ENCODE results near the gene SLC9A5. TPM values are rescaled to one million over a fixed set of nuclear protein-coding genes. Genes with fewer than 3 reads are reported as not detected.

SLC9A5 gene
- total and polyA plus RNA-seq, 10 donors, result 6.0 to 34.1 (median 18.2) TPM

- intact Hi-C loops (cut with DNase I; ENCODE audit: low total_unique reads), result no loop called here
- 84 to 87% (median 85%) methylated on average over 16 of the region's 16 CpGs for WGBS, 5 donors
- Histone ChIP-seq H3K4me1 (peaks cover 22 to 69% (median 44%) of the 10 kb centered on the region in 6 donors), H3K9me3 (no peaks in the 10 kb centered on the region), H3K27ac (peak overlapping the region in 5 of 8 donors; percentile 43 to 95 (median 52)), H3K27me3 (replicated peaks in 1 of 7) (no peaks in the 10 kb centered on the region), H3K36me3 (peaks cover 3 to 99% (median 73%) of the 10 kb centered on the region in 6 donors), H3K4me3 (no peak overlapping the region)
- DNase-seq, result peak; percentile 65
- TF ChIP-seq POLR2AphosphoS5 (IDR thresholded peaks at IDR 0.05), result peak in 1 of 3 donors; percentile 26
- TF ChIP-seq POLR2A (IDR thresholded peaks at IDR 0.05), result no peak
- TF ChIP-seq CTCF (IDR thresholded peaks at IDR 0.05 in 8 of 11, conservative IDR thresholded peaks at IDR 0.05 in 3 of 11), result no peak
Measured at GRCh38 chr16:67237396-67238277, 11.1 kb upstream of the SLC9A5 start.

GRCh38 chr16:67238278-67238575, 10.6 kb upstream of the SLC9A5 start:
- Histone ChIP-seq H3K27ac (peak overlapping the region in 4 of 8 donors; percentile 5 to 96 (median 72)), H3K36me3 (peaks cover 3 to 93% (median 67%) of the 10 kb centered on the region in 6 donors), H3K9me3 (no peaks in the 10 kb centered on the region), H3K4me3 (no peak overlapping the region), H3K4me1 (peaks cover 26 to 74% (median 50%) of the 10 kb centered on the region in 6 donors), H3K27me3 (replicated peaks in 1 of 7) (no peaks in the 10 kb centered on the region)
- 93 to 100% (median 95%) methylated on average over 3 of the region's 3 CpGs for WGBS, 5 donors
- TF ChIP-seq POLR2AphosphoS5 (IDR thresholded peaks at IDR 0.05), result no peak
- TF ChIP-seq POLR2A (IDR thresholded peaks at IDR 0.05), result no peak
- TF ChIP-seq CTCF (IDR thresholded peaks at IDR 0.05 in 8 of 11, conservative IDR thresholded peaks at IDR 0.05 in 3 of 11), result no peak
- DNase-seq, result no peak
- intact Hi-C loops (cut with DNase I; ENCODE audit: low total_unique reads), result no loop called here

GRCh38 chr16:67238806-67239470, 9.8 kb upstream of the SLC9A5 start:
- DNase-seq, result peak; percentile 42
- 90 to 97% (median 93%) methylated on average over 8 to 9 of the region's 9 CpGs for WGBS, 5 donors
- no peak overlapping the region for H3K4me3 ChIP-seq
- intact Hi-C loops (cut with DNase I; ENCODE audit: low total_unique reads), result no loop called here
- no peaks in the 10 kb centered on the region for H3K27me3 ChIP-seq (replicated peaks in 1 of 7)
- no peaks in the 10 kb centered on the region for H3K9me3 ChIP-seq
- H3K27ac ChIP-seq, result peak overlapping the region in 4 of 8 donors; percentile 92 to 96 (median 94)
- peaks cover 3 to 86% (median 60%) of the 10 kb centered on the region in 6 donors for H3K36me3 ChIP-seq
- H3K4me1 ChIP-seq, result peaks cover 30 to 82% (median 57%) of the 10 kb centered on the region in 6 donors
- TF ChIP-seq POLR2AphosphoS5 (IDR thresholded peaks at IDR 0.05) (peak in 1 of 3 donors; percentile 10), POLR2A (IDR thresholded peaks at IDR 0.05) (no peak), CTCF (IDR thresholded peaks at IDR 0.05 in 8 of 11, conservative IDR thresholded peaks at IDR 0.05 in 3 of 11) (no peak)

- intact Hi-C loops (cut with DNase I; ENCODE audit: low total_unique reads), result no loop called here
- Histone ChIP-seq H3K4me3 (peak overlapping the region in 1 of 8 donors; percentile 24), H3K27me3 (replicated peaks in 1 of 7) (no peaks in the 10 kb centered on the region), H3K9me3 (no peaks in the 10 kb centered on the region), H3K27ac (peak overlapping the region in 7 of 8 donors; percentile 58 to 96 (median 92)), H3K4me1 (peaks cover 45 to 97% (median 72%) of the 10 kb centered on the region in 6 donors), H3K36me3 (peaks cover 3 to 75% (median 45%) of the 10 kb centered on the region in 6 donors)
- TF ChIP-seq CTCF (IDR thresholded peaks at IDR 0.05 in 8 of 11, conservative IDR thresholded peaks at IDR 0.05 in 3 of 11) (no peak), POLR2AphosphoS5 (IDR thresholded peaks at IDR 0.05) (peak in 1 of 3 donors; percentile 4)
- peak; percentile 46 for DNase-seq
- 55 to 87% (median 77%) methylated on average over 4 of the region's 4 CpGs for WGBS, 5 donors
Measured at GRCh38 chr16:67240506-67240905, 8.3 kb upstream of the SLC9A5 start.
